Ishikawa (cell line): ENCODE results near the gene EFNA5.

ENCODE experiments used
- CEBPB ChIP-seq: IDR thresholded peaks from 2 replicates; pipeline ENCODE4 v1.6.1; 2012
- EP300 ChIP-seq: IDR thresholded peaks from 2 replicates; pipeline ENCODE4 v1.6.1; 2012; ENCODE audit warnings: borderline replicate concordance
- TAF1 ChIP-seq: IDR thresholded peaks from 2 replicates; pipeline ENCODE4 v1.6.1; 2012; ENCODE audit warnings: low read depth, mild to moderate bottlenecking
- YY1 ChIP-seq: IDR thresholded peaks from 2 replicates; pipeline ENCODE4 v1.6.1; 2012; ENCODE audit warnings: low read depth
- ZBTB7A ChIP-seq: IDR thresholded peaks from 2 replicates; pipeline ENCODE4 v1.6.1; 2012; ENCODE audit warnings: low read depth
- TF ChIP-seq, protein P1 (sequence below): IDR thresholded peaks from 2 replicates; pipeline ENCODE4 v1.6.1; 2012

GRCh38 chr5:107466233-107466769 lies 204.4 kb downstream of the EFNA5 start:
- no peak for TF ChIP-seq YY1
- no peak for TF ChIP-seq TAF1
- peak; percentile 45; the same call in 1 of the 2 replicates for TF ChIP-seq EP300
- TF ChIP-seq CEBPB, result no peak
- TF ChIP-seq, protein P1, sequence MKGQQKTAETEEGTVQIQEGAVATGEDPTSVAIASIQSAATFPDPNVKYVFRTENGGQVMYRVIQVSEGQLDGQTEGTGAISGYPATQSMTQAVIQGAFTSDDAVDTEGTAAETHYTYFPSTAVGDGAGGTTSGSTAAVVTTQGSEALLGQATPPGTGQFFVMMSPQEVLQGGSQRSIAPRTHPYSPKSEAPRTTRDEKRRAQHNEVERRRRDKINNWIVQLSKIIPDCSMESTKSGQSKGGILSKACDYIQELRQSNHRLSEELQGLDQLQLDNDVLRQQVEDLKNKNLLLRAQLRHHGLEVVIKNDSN, result peak; percentile 41; the same call in 1 of the 2 replicates
- TF ChIP-seq ZBTB7A, result no peak
